WTC11 (cell line): Measurements from ENCODE around the gene FANCI.

Experiments used
- TEAD1 ChIP-seq: sonication (generic); formaldehyde crosslinking; IDR thresholded peaks from 2 replicates; pipeline ENCODE4 v1.8.0; 2022; ENCODE audit warnings: mild to moderate bottlenecking, missing genetic modification reagents
- TF ChIP-seq, protein P1 (sequence below): fragments of 200-600 bp; IDR thresholded peaks from 2 replicates; pipeline ENCODE4 v1.8.0; 2022; ENCODE audit warnings: antibody characterized with exemption

- no peak for TF ChIP-seq TEAD1
- TF ChIP-seq, protein P1, sequence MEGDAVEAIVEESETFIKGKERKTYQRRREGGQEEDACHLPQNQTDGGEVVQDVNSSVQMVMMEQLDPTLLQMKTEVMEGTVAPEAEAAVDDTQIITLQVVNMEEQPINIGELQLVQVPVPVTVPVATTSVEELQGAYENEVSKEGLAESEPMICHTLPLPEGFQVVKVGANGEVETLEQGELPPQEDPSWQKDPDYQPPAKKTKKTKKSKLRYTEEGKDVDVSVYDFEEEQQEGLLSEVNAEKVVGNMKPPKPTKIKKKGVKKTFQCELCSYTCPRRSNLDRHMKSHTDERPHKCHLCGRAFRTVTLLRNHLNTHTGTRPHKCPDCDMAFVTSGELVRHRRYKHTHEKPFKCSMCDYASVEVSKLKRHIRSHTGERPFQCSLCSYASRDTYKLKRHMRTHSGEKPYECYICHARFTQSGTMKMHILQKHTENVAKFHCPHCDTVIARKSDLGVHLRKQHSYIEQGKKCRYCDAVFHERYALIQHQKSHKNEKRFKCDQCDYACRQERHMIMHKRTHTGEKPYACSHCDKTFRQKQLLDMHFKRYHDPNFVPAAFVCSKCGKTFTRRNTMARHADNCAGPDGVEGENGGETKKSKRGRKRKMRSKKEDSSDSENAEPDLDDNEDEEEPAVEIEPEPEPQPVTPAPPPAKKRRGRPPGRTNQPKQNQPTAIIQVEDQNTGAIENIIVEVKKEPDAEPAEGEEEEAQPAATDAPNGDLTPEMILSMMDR = no peak
These were observed 121.1 kb downstream of the FANCI start for GRCh38 chr15:89364741-89365450.
